Type B pancreatic cell (in vitro differentiated cells): Measurements from ENCODE around the gene KATNA1. TPM values are rescaled to one million over a fixed set of nuclear protein-coding genes. Genes with fewer than 3 reads are reported as not detected.
A peak's percentile ranks its signal among the peaks of the same experiment; 100 is the strongest.

Experiments used
- DNase-seq: peaks from one replicate; pipeline ENCODE4 v3.0.0; 2021; ENCODE audit warnings: mixed read lengths; ENCODE audit not compliant: unreplicated experiment; ENCODE audit errors: extremely low spot score
- H3K27ac Mint-ChIP-seq: 2 replicates; pipeline ENCODE4 v1.8.0; 2021; ENCODE audit warnings: mild to moderate bottlenecking, mixed read lengths
- H3K27me3 Mint-ChIP-seq: 2 replicates; pipeline ENCODE4 v1.8.0; 2021; ENCODE audit warnings: mixed read lengths
- H3K36me3 Mint-ChIP-seq: 2 replicates; pipeline ENCODE4 v1.8.0; 2021; ENCODE audit warnings: mixed read lengths
- H3K4me1 Mint-ChIP-seq: one replicate; pipeline ENCODE4 v1.8.0; 2021; ENCODE audit warnings: mixed read lengths; ENCODE audit not compliant: unreplicated experiment
- H3K4me3 Mint-ChIP-seq: 2 replicates; pipeline ENCODE4 v1.8.0; 2021; ENCODE audit warnings: mild to moderate bottlenecking, mixed read lengths
- H3K9me3 Mint-ChIP-seq: 2 replicates; pipeline ENCODE4 v1.8.0; 2021; ENCODE audit warnings: mixed read lengths
- total RNA-seq: library from RNA; stranded (reverse); gene quantifications from 2 replicates; pipeline ENCODE4 v1.2.1, GENCODE V29; 2021; ENCODE audit warnings: low replicate concordance
- TF ChIP-seq, protein P1 (sequence below): fragments of 200-600 bp; sonication (generic); conservative IDR thresholded peaks from 2 replicates; pipeline ENCODE4 v1.5.0; 2021; ENCODE audit warnings: antibody characterized with exemption, mild to moderate bottlenecking

KATNA1 gene
- total RNA-seq, 1 donor from 2014 or later: 17.3 TPM

DNA sequence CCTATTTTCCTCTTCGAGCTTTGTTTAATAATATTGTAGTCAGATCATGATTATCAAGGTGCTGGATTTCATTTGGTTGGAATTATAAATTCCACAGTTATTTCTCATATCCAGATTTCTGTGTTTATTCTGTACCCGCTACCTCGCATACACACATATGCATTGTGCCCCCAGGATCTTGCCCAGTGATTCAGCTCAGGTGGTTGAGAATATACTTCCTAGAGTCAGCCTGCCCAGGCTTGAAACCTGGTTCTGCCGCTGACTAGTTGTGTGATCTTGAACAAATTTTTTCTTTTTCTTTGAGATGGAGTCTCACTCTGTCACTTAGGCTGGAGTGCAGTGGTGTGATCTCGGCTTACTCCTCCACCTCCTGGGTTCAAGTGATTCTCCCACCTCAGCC, 67.6 kb downstream of the KATNA1 start:
- peaks cover 21% of the 10 kb centered on the region for H3K36me3 Mint-ChIP-seq
- H3K9me3 Mint-ChIP-seq: no peaks in the 10 kb centered on the region
- no peaks in the 10 kb centered on the region for H3K4me1 Mint-ChIP-seq
- no peak for DNase-seq
- H3K27ac Mint-ChIP-seq: no peak overlapping the region
- no peak overlapping the region for H3K4me3 Mint-ChIP-seq
- H3K27me3 Mint-ChIP-seq: no peaks in the 10 kb centered on the region
- TF ChIP-seq, protein P1, sequence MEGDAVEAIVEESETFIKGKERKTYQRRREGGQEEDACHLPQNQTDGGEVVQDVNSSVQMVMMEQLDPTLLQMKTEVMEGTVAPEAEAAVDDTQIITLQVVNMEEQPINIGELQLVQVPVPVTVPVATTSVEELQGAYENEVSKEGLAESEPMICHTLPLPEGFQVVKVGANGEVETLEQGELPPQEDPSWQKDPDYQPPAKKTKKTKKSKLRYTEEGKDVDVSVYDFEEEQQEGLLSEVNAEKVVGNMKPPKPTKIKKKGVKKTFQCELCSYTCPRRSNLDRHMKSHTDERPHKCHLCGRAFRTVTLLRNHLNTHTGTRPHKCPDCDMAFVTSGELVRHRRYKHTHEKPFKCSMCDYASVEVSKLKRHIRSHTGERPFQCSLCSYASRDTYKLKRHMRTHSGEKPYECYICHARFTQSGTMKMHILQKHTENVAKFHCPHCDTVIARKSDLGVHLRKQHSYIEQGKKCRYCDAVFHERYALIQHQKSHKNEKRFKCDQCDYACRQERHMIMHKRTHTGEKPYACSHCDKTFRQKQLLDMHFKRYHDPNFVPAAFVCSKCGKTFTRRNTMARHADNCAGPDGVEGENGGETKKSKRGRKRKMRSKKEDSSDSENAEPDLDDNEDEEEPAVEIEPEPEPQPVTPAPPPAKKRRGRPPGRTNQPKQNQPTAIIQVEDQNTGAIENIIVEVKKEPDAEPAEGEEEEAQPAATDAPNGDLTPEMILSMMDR: no peak

DNA sequence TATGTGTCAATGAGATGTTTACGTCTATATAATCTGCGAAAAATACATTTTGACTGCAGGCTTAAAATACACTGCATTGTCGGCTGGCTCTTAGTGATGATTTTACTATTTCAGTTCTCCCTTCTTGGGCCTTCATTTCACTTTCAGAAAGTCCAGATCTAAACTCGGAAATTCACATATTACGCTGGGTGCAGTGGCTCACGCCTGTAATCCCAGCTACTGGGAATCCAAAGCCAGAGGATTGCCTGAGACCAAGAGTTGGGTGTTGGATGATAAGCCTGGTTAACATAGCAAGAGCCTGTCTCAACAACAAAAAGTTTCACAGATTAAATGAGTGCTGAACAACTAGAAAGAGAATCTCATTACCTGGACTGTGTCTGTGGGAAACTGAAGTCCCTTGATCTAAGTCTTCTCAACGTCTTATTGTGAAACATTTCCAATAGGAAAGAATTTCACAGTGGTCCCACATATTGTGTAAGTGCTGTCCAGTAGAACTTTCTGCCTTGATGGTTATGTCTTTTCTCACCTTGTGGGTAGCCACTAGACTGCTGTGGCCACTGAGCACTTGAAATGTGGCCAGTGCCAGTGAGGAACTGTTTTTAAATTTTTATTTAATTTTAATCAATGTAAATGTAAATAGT, 80.4 kb downstream of the KATNA1 start:
- Mint-ChIP-seq H3K4me3 (peak overlapping the region; percentile 94), H3K27ac (peak overlapping the region; percentile 11), H3K27me3 (no peaks in the 10 kb centered on the region), H3K36me3 (no peaks in the 10 kb centered on the region), H3K9me3 (no peaks in the 10 kb centered on the region), H3K4me1 (no peaks in the 10 kb centered on the region)
- TF ChIP-seq, protein P1: no peak
- no peak for DNase-seq

DNA sequence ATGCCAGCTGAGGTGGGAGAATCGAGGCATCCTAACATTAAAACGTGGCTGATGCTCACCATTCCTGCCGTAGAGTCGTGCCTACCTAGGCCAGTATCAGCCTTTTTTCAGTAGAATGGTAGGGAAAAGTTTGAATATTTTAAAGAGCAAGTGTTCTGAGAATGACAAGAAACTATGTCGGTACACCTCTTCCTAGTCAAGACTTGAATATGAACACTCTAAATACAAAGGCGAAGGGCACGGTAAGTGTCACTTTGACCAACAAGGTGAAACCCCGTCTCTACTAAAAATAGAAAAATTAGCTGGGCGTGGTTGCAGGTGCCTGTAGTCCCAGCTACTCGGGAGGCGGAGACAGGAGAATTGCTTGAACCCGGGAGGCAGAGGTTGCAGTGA, 81.3 kb downstream of the KATNA1 start:
- TF ChIP-seq, protein P1: no peak
- Mint-ChIP-seq H3K4me3 (peak overlapping the region; percentile 94), H3K36me3 (no peaks in the 10 kb centered on the region), H3K9me3 (no peaks in the 10 kb centered on the region), H3K27me3 (no peaks in the 10 kb centered on the region), H3K27ac (peak overlapping the region; percentile 92), H3K4me1 (no peaks in the 10 kb centered on the region)
- no peak for DNase-seq

DNA sequence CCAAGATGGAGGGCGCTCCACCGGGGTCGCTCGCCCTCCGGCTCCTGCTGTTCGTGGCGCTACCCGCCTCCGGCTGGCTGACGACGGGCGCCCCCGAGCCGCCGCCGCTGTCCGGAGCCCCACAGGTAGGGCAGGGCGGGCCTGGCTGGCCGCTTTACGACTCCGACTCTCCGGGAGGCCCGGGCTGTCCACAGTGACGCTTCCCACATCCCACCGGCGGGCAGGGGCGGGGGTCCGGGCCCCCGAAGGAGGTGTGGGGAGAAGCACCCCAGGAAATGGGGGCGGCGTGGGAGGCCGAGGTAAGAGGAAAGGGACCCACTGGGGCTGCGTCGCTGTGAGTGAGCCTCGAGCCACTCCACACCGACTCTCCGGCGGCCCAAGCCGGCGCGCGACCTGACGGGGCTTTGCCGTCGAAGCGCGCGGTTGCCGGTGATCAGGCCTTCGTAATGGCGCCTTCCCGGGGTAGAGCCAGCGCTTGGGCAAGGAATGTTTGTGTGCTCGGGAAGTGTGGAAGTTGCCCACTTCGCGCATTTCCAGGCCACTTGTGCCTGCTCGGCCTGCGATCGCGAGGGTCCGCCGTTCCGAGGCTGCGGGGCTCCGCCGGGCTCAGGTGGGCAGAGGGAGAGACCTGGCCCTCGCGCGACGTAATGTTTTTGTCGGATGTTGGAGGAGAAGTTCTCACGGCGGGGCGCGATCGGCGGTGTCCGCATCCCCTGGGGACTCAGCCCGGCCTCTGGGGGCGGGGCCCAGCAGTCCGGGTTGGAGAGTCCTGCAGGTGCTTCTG, 81.9 kb downstream of the KATNA1 start:
- TF ChIP-seq, protein P1: no peak
- H3K4me3 Mint-ChIP-seq: peak overlapping the region; percentile 94
- no peaks in the 10 kb centered on the region for H3K27me3 Mint-ChIP-seq
- DNase-seq: no peak
- H3K9me3 Mint-ChIP-seq: no peaks in the 10 kb centered on the region
- H3K27ac Mint-ChIP-seq: peak overlapping the region; percentile 92
- H3K36me3 Mint-ChIP-seq: no peaks in the 10 kb centered on the region
- H3K4me1 Mint-ChIP-seq: no peaks in the 10 kb centered on the region

DNA sequence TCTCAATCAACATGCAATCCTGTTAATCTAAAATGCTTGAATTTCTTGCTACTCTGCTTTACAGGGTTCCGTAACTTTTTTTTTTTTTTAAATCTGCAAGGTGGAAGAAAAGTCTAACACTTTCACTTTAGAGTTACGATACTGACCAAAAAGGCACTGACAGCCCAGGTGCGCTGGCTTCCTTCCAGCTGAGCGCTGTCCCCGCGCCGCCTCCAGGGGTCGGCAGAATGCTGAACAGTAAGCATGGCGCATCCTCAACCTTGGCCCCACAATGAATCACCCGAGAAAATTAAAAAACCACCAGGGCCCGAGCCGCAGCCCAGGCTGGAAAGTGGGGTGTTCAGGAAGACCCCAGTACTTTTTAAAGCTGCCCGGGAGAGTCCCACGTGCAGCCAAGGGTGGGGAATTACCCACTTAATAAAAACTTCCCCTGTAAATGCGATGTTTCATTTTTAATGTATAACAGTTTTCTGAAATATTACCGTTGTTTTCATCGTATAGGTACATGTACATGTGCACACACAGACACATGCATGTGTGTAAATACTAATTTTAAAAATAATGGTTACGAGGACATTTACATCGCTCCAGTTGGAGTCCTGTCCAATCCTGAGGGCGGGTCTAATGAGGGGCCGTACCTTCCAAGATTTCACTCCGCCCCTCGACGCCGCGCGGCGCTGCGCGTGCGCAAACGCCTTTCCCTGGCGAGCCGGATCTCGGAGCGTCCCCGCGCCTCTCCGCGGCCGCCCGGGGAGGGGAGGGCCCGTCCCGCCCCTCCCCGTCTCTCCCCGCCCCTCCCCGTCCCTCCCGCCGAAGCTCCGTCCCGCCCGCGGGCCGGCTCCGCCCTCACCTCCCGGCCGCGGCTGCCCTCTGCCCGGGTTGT, 82.7 kb downstream of the KATNA1 start, which contains the start of gene GINM1:
TSS of gene GINM1 (plus strand) at position 849 of the 883 bp plus-strand sequence. CDS start 40 bp downstream, outside the sequence.
- H3K4me1 Mint-ChIP-seq: no peaks in the 10 kb centered on the region
- TF ChIP-seq, protein P1: peak; percentile 79
- DNase-seq: peak; percentile 97
- H3K9me3 Mint-ChIP-seq: no peaks in the 10 kb centered on the region
- H3K36me3 Mint-ChIP-seq: no peaks in the 10 kb centered on the region
- peak within 1 kb of the TSS; percentile 94 for H3K27ac Mint-ChIP-seq
- H3K4me3 Mint-ChIP-seq: peak within 1 kb of the TSS; percentile 97
- peaks cover 1% of the 10 kb centered on the region for H3K27me3 Mint-ChIP-seq
